Measurements from ENCODE around the gene JAKMIP3.

The JAKMIP3 gene

DNA sequence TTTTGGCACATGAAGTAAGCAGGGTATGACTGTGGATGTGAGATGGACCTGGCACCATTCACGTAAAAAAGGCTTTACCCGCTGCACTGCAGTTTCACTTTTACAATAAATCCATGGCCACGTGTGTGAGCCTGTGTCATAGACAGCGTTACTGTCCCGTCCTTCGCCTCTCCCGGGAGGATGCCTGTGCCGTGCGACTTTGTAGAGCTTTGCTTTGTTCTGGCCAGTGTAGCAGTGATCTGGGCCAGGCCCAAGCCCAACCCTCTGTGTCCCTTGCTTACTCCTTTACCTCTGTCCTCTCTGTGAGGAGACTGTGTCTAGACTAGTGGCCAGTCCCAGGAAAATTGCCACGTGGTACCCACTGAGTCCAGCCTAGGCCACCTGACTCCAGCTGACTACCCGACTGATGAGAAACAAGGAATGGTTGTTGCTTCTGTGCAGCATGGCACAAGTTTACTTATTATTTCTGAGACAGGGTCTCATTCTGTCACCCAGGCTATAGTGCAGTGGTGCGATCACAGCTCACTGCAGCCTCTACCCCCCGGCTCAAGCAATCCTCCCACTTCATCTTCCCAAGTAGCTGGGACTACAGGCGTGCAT lies 48.1 kb downstream of the JAKMIP3 start:
- ATAC-seq = no peak

DNA sequence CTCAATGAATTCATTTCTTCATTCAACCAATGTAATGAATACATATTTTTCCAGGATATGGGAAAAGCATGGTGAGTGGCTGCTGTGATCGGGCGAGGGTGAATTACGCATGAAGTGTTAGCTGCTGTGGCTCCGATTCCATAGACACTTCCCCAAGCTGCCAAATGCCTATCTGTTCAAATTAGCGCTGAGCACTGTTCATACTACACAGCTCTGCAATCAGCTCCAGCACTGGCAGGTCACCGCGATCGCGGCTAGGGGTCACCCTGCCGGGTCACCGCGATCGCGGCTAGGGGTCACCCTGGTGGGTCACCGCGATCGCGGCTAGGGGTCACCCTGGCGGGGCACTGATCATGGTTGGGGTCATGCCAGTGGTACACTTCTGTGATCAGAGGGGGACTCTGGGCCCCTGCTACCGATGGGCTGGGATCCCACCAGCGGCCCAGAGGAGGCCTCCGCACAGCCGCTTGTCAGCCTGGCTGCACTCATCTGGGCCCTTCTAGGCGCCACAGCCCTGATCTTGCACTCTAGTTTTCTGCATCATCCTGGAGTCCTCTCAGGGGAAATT lies 49.3 kb downstream of the JAKMIP3 start:
- ATAC-seq = no peak
